ENCODE measurements around the gene GARIN5A.

- TF ChIP-seq POLR2AphosphoS5 (IDR thresholded peaks at IDR 0.05; ENCODE audit: low read depth) (peak; percentile 42), CREB1 (CRISPR knock-in tag; IDR thresholded peaks at IDR 0.05; ENCODE audit: low read depth) (no peak), CTCF (conservative IDR thresholded peaks at IDR 0.05; ENCODE audit: low read depth in 2 of 2) (peak in 1 of 2 experiments; percentile 14; a peak in 1 of 4 replicates), EZH2phosphoT487 (IDR thresholded peaks at IDR 0.05; ENCODE audit: unreplicated experiment) (no peak), EZH2 (IDR thresholded peaks at IDR 0.05; ENCODE audit: low read depth, unreplicated experiment) (no peak), ZNF114 (CRISPR knock-in tag; IDR thresholded peaks at IDR 0.05) (no peak)
- TF ChIP-seq, protein P1, sequence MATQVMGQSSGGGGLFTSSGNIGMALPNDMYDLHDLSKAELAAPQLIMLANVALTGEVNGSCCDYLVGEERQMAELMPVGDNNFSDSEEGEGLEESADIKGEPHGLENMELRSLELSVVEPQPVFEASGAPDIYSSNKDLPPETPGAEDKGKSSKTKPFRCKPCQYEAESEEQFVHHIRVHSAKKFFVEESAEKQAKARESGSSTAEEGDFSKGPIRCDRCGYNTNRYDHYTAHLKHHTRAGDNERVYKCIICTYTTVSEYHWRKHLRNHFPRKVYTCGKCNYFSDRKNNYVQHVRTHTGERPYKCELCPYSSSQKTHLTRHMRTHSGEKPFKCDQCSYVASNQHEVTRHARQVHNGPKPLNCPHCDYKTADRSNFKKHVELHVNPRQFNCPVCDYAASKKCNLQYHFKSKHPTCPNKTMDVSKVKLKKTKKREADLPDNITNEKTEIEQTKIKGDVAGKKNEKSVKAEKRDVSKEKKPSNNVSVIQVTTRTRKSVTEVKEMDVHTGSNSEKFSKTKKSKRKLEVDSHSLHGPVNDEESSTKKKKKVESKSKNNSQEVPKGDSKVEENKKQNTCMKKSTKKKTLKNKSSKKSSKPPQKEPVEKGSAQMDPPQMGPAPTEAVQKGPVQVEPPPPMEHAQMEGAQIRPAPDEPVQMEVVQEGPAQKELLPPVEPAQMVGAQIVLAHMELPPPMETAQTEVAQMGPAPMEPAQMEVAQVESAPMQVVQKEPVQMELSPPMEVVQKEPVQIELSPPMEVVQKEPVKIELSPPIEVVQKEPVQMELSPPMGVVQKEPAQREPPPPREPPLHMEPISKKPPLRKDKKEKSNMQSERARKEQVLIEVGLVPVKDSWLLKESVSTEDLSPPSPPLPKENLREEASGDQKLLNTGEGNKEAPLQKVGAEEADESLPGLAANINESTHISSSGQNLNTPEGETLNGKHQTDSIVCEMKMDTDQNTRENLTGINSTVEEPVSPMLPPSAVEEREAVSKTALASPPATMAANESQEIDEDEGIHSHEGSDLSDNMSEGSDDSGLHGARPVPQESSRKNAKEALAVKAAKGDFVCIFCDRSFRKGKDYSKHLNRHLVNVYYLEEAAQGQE (IDR thresholded peaks at IDR 0.05; ENCODE audit: unreplicated experiment), result no peak
These were observed 48.6 kb downstream of the GARIN5A start for GRCh38 chr19:50427997-50428425.
